Esophagus muscularis mucosa (tissue), 4 donors: Measurements from ENCODE around the gene FAM174B.

Experiments
- EP300 ChIP-seq: sonication (generic); formaldehyde crosslinking; IDR thresholded peaks from one replicate; pipeline ENCODE4 v1.6.1; 2017; ENCODE audit warnings: antibody characterized with exemption
- POLR2A ChIP-seq: fragments of 450-650 bp; IDR thresholded peaks from one replicate; pipeline ENCODE4 v1.6.1; 2017; ENCODE audit warnings: antibody characterized with exemption, moderate library complexity, mild to moderate bottlenecking, low read depth
- POLR2AphosphoS5 ChIP-seq, 2 donors: sonication (generic); formaldehyde crosslinking; IDR thresholded peaks; one replicate each; pipeline ENCODE4 v1.6.1; 2017; ENCODE audit warnings: antibody characterized with exemption in 2 of 2
- TF ChIP-seq, protein P1 (sequence below), 3 experiments: fragments of 200-600 bp in 2 of 3; fragments of 450-650 bp in 1 of 3; sonication (generic) in 2 of 3; IDR thresholded peaks; one replicate each; pipeline ENCODE4 v1.5.1; 2017 to 2019; ENCODE audit warnings: antibody characterized with exemption in 3 of 3, mild to moderate bottlenecking in 2 of 3, moderate library complexity in 1 of 3

DNA sequence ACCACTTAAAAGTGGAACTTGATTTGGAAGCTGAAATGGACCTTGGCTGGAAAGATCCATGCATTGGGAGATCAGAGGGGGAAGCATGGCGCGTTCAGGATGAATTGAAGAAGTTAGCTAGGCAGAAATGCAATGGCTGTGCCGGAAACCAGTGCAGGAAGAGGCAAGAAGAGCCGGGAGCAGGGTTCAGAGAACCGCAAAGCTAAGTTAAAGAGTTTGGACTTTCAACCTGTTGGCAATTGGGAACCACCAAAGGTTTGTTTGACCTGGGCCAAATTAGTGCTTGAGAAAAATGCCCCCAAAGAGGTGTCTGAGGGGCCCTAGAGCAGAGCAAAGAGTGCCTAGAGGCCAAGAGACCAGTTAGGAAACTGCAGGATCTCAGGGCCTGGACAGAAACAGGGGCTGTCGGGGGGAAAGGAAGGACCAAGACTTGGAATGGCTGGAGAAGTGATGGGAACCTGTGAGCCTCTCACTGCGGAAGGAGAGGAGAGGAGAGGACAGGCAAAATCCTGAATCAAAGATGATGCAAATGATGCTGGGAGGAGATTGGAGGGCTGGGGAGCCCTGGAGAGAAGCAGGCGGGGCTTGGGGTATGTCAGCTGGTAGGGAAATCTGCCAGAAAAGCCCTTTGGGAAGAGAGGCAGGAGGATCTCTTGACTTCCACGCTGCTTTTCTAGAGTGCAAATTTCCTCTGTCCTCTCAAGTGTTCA, 49.3 kb downstream of the FAM174B start:
- TF ChIP-seq POLR2AphosphoS5 (IDR thresholded peaks at IDR 0.05), result no peak
- TF ChIP-seq, protein P1, sequence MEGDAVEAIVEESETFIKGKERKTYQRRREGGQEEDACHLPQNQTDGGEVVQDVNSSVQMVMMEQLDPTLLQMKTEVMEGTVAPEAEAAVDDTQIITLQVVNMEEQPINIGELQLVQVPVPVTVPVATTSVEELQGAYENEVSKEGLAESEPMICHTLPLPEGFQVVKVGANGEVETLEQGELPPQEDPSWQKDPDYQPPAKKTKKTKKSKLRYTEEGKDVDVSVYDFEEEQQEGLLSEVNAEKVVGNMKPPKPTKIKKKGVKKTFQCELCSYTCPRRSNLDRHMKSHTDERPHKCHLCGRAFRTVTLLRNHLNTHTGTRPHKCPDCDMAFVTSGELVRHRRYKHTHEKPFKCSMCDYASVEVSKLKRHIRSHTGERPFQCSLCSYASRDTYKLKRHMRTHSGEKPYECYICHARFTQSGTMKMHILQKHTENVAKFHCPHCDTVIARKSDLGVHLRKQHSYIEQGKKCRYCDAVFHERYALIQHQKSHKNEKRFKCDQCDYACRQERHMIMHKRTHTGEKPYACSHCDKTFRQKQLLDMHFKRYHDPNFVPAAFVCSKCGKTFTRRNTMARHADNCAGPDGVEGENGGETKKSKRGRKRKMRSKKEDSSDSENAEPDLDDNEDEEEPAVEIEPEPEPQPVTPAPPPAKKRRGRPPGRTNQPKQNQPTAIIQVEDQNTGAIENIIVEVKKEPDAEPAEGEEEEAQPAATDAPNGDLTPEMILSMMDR (IDR thresholded peaks at IDR 0.05), result no peak
- TF ChIP-seq POLR2A, result no peak
- no peak for TF ChIP-seq EP300
